Measurements from ENCODE around the gene FOXL2NB.

- TF ChIP-seq CTCF (IDR thresholded peaks at IDR 0.05) (no peak), POLR2A (IDR thresholded peaks at IDR 0.05) (no peak)
These were observed 25.4 kb upstream of the FOXL2NB start for GRCh38 chr3:138921316-138922292.
